GM12801 (cell line): Measurements from ENCODE around the gene GRN.

Experiments
- TF ChIP-seq, protein P1 (sequence below): IDR thresholded peaks from one replicate; pipeline ENCODE4 v1.5.1; 2011; ENCODE audit warnings: control low read depth; ENCODE audit not compliant: insufficient read length; ENCODE audit errors: extremely low read depth

GRN gene

DNA sequence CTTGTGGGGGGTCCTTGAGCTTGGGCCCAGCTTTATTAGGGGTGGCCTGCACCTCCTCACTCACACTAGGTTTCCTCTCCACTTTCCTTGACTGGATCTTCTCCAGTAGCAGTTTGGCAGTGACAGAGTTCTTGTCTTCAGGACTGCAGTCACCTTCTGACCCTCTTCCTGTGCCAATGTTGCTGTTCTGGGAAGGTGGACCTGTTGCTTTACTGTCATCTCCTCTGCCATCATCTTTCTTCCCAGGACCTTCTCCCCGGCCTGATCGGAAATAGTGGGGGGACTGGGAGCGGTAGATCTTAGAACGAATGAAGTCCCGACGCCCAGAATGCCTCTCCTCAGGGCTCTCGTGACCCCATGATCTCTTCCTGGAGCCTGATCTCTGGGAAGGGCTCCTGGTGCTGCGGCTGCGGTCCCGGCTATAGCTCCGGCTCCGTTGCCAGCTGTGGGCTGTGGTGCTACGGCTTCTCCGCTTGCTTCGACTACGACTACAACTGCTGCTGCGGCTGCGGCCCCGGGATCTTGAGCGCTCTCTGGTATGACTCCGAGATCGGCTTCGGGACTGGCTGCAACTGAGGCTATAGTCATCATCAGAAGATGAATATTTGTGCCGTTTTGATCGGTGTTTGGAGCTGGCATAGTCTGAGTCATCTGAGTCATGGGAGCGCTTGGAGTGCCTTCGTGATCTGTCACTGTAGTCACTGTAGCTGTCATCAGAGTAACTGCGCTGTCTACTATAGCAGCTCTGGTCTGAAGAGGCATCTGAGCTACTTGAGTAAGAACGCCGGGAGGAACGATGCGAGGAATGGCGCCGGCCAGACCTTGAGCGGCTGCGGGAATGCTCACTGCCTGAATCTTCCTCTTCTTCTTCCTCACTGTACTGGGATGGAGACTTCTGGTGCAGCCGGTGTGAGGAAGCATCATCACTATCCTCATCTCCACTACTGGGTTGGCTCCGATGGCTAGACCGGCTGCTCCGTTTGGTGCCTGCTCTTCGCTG lies 53.9 kb downstream of the GRN start:
- TF ChIP-seq, protein P1, sequence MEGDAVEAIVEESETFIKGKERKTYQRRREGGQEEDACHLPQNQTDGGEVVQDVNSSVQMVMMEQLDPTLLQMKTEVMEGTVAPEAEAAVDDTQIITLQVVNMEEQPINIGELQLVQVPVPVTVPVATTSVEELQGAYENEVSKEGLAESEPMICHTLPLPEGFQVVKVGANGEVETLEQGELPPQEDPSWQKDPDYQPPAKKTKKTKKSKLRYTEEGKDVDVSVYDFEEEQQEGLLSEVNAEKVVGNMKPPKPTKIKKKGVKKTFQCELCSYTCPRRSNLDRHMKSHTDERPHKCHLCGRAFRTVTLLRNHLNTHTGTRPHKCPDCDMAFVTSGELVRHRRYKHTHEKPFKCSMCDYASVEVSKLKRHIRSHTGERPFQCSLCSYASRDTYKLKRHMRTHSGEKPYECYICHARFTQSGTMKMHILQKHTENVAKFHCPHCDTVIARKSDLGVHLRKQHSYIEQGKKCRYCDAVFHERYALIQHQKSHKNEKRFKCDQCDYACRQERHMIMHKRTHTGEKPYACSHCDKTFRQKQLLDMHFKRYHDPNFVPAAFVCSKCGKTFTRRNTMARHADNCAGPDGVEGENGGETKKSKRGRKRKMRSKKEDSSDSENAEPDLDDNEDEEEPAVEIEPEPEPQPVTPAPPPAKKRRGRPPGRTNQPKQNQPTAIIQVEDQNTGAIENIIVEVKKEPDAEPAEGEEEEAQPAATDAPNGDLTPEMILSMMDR: no peak

DNA sequence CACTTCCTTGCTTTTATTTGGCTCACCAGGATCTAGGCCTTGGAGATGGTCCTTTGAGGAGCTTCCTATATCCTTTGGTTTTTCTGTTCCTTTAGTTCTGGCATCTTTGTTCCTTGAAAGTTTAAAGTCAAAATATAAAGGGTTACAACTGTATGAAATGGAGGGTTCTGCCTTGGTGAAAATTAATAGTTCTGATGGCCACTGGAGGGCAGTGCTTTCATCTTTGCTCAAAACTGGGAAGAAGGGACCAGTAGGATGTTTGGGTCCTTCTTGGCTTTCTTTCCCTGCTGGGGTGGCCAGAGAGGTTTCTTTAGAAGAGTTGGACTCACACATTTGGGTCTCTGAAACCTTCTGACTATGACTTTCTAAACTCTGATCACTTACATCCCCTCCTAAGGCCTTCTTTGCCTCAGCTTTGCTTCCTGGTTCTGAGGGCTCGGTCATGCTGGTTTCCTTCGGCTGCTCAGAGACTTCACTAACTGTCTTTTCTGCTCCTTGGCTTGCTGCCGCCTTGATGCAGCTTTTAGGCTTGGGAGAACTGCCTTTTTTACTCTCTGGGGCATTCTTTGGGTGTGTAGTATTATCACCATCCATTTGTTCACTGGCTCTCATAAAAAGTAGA lies 55.2 kb downstream of the GRN start:
- TF ChIP-seq, protein P1: no peak
